Astrocyte of the hippocampus (primary cell): ENCODE results near the gene ASPG.

Experiments
- DNase-seq: peaks from one replicate; pipeline ENCODE4 v3.0.0; 2011; ENCODE audit warnings: low read depth, low spot score

The ASPG gene

GRCh38 chr14:104135904-104136471, 50.5 kb downstream of the ASPG start:
- no peak for DNase-seq

- no peak for DNase-seq
Measured at GRCh38 chr14:104136472-104137296, 51.2 kb downstream of the ASPG start.

GRCh38 chr14:104137297-104138097, 52.0 kb downstream of the ASPG start:
- peak; percentile 65 for DNase-seq

- peak; percentile 48 for DNase-seq
Measured at GRCh38 chr14:104138098-104138717, 52.7 kb downstream of the ASPG start, which contains the start of gene KIF26A. Gene KIF26A (plus strand): TSS chr14:104138587. CDS start chr14:104138723, 136 bp downstream.

DNA sequence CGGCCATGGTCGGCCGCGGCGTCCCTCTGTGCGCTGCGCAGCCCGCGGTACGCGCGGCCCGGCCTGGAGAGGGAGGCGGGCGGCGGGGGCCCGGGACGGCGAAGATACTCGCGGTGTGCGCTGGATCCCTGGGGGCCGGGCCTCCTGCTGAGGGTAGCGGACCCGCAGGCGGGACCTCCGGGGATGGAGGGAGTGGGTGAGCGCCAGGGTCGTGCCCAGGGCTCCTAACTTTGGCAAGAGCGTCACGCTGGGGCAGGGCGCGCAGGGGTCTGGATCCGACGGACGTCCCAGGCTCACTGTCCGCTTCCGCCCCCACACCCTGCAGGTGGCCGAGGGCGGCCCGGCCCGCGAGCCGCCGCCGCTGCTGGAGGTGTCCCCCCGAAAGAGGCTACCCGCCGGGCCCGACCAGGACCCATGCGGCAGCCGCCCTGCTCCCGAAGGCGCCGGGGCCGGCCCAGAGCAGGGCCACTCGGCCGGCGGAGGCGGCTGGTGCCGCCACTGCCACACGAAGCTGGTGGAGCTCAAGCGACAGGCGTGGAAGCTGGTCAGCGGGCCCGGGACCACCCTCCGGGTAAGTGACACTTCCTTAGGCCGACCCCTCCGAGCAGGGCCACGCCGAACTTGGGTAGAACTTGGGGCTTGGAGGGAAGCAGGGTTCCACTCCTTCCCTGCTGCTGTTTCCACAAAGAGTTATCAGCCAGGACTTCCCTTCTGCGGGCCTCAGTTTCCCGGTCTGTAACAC, 53.4 kb downstream of the ASPG start:
- no peak for DNase-seq

DNA sequence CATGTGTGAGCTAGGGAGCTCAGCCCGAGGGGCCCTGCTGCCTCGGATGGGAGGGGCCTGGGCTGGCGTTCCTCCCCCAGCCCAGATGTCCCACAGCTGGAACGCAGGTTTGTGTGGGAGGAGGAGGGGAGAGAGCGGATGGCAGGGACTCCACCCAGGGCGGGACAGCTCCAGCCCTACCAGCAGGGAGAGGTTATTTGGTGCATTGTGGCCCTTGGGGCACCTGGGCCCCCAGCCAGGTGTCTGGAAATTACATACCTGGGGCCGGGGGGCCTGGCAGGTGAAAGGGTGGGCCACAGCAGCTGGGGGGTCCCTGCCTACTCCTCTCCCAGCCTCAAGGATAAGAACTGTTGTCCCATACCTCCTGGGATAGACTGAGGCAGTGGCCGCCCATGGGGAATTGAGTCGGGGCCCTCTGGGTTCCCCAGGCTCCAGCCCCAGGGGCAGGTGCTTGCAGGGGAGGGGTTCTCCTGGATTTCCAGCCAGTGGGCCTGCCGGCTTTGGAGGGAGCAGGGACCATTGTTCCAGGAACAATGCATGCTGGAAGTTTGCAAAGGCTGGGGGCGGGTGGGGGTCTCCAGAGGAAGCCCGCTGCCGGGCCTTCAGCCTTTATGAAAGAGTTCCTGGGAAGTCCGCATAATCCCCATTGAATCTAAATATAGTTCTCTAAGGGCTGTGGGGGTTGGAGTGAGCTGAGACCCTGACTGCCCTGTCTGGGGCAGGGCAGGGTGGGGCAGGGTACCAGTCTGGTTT, 54.1 kb downstream of the ASPG start:
- no peak for DNase-seq

- DNase-seq: no peak
Measured at GRCh38 chr14:104140213-104140462, 54.6 kb downstream of the ASPG start.

GRCh38 chr14:104140463-104141331, 55.2 kb downstream of the ASPG start:
- DNase-seq: no peak

GRCh38 chr14:104141621-104142091, 56.2 kb downstream of the ASPG start:
- DNase-seq: no peak

- DNase-seq: no peak
Measured at GRCh38 chr14:104142136-104142945, 56.8 kb downstream of the ASPG start.

- DNase-seq: no peak
Measured at GRCh38 chr14:104142946-104143470, 57.5 kb downstream of the ASPG start.

DNA sequence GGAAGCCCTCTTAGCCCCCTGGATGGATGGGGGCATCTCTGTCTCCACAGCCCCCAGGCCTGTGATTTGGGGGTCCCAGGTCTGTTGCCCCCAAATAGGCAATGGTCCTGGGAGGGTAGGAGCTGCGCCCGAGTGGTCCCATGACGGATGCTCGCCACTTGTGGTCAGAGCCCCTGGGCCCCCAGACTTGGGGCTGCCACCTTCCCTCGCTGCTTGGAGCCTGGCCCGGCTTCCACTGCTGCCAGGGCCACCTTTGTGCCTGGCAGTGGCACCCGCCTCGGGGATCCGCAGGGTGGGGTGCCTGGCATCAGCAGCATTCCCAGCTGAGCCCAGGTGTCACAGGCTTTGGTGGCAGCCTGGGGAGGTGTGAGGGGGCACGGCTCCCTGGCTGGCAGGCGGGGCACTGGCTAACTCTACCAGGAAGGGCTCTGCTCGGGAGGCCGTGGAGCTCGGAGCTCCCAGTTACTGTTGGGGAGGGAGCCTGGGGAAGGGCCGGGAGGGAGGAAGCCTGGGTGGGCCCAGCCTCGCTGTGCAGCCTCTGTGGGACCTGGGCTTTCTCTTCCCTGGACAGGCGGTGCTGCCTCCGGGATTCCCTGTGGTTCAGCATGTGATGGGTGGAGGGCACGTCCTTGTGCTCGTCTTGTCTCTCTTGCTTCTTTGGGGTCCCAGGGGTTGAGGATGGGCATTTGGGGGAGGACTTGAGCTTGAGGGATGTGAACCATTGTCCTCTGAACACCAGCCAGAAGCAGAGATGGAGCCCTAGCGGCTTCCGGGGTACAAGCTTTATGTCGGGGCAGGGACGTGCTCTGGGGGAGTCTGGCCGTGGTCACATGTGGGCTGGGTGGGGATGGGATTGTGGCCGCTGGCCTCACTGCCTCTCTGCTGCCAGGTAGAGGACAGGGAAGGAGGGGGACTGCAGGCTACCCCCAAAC, 58.3 kb downstream of the ASPG start:
- no peak for DNase-seq

DNA sequence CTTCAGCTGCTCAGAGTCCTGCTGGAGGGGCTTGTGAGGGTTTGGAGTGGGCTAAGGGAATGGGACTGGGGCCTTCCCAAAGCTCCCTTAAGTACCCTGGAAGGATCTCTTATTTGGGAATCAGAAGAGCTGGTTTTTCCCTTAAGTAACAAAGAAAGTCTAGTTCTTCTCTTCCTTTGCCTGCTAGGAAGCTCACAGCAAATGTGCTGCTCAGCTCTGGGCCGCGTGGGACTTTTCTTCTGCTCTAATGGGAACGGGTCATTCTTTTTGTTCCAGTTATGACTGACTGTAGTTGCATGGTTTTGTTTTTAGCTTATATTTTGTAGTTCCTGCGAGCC, 58.9 kb downstream of the ASPG start:
- no peak for DNase-seq

DNA sequence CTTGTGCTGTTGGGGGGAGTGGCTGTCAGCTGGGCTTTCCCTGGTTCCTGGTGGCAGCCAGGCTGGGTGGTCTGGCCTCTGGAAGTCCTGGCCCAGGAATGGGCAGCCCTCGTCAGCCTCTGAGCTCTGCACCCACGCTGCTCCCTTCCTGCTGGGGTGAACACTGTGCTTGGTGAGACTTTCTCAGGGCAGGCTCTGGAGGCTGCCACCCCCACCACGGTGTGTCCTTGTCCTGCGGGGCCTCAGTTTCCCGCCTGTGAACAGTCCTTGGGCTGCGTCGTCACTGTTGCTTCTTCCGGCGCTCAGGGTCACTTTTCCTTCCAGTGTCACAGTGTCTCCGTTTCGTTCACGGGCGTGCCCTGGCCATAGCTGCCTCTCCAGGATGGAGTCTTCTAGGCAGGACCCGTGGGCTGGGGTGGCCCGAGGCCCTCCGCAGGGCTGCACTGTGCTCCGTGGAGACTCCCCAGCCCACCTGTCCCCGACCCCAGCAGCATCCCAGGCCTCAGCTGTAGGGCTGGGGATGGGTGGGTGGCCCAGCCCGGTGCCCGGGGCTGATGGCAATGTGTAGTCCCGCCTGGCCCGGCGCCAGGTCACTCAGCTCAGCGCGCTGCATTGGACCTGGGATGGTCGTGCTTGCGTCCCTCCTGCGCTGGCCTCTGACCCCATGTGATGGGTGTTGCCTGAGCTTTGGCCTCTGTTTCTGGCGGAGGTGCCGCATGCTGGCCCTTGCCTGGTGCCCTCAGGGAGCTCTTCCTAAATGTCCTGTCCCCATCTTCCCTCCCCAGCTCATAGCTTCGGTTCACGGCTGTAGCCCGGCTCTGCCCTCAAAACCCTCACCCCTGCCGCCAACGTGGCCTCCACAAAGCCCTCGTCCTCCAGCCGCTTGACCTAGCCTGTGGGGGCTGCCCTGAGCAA, 59.7 kb downstream of the ASPG start:
- no peak for DNase-seq

DNA sequence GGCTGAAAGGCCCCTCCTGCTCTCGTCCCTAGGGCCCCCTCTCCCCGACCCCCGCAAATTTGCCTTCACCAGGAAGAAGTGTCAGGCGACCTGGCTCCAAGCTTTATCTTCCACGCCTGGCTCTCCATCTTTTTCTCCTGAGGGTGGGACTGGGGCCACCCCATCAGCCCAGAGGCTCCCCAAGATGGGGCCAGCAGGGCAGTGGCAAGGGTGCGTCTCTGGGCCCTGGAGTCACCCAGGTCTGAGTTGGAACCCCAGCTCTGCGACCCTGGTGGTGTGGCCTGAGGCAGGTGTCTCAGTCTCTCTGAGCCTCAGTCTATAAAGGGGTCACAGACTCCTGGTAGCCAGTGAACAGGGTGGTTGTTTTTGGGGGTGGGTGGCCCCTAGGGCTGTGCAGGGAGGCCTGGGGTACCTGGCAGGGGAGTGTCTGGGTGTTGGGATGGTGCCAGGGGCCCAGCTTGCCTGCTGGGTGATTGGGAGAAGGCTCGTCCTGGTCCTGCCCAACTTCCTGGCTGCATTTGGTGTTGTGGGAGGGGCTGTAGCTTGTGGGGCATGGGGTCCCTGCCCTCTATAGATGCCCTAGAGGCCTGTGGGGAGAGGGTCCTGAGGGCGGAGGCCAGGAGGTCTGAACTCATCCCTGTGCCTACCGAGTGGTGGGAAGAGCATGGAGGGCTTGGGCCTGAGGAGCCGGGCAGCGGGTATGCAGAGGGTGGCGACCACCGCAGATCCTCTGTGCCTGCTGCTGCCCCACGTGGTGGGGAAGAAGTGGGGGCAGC, 60.5 kb downstream of the ASPG start:
- DNase-seq: no peak
